NCI-H345 (cell line): ENCODE measurements around the gene ZCCHC24.

Experiments
- DNase-seq: peaks from one replicate; lab custom pipeline; 2025; lab: John Stamatoyannopoulos, UW

Gene ZCCHC24

DNA sequence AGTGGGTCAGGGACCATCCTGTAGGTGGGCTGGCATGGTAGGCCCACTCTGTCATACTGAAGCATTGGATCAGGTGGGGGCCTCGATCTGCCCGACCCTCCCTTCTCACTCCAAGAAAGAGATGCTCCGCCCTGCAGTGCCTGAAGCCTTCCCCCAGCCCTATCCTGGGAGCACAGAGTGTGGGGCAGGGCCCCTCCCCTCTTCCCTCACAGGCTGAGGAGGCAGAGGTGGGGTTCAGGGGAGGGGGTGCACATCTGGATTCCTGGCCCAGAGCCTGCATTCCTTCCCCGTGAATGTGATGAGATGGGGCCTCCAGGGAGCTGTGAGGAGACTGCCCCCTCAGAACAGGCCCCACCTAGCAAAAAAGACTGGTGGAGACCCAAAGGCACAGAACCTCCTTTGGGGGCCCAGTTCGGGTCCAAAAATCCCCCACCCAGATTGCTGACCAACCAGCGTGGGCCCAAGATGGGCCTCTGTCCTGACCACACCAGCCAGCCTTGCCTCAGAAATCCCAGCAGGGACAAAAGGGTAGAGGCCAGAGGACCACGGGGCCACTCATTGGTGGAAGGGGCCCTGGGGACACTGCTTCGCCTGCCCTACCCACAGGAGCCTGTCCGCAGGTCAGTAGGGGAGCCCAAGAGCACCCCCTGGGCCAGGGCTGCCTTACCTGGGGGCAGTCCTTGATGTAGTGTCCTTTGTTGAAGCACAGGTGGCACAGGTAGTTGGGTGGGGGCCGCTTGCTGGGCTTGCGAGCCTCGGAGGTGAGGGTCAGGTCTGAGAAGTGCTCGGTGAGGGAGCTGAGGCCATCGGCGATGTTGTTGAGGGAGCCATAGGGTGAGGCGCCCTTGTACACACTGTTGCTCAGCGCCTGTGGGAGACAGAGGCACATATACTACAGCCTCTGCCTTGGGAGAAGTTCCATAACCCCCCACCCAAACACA, 13.3 kb downstream of the ZCCHC24 start:
- DNase-seq, result no peak

DNA sequence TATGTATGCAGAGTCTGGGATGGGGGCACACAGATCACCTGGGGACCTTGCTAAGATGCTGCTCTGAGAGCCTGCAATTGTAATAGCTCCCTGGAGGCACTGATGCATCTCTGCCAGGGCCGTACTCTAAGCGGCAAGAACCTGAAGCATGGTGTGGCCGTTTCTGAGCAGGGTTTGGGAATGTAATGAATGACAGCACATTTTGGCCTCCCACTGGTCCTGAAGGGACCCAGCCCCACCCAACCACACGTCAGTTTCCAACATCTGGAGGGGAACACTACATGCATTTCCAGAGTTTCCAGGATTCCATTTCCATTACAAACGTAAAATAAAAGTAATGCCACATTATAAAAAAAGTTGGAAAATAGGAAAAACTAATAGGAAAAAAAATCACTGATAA, 14.0 kb downstream of the ZCCHC24 start:
- no peak for DNase-seq

DNA sequence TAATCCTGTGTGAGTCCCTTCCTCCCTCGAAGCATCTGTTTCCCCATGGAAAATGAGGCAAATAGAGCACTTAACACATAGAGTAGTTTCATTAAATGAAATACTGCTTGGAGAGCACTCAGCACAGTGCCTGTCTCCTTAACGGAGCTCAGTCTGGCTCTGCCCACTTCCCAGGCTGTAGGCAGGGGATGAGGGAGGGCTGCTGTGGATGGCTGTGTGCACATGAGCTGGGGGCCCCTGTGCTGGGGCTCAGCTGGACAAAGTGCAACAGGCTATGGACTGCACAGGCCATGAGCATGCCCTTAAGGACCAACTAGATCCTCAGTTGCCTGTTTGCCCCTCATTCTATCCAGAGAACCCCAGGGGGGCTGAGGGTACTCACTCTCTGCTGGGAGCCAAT, 14.5 kb downstream of the ZCCHC24 start:
- no peak for DNase-seq

DNA sequence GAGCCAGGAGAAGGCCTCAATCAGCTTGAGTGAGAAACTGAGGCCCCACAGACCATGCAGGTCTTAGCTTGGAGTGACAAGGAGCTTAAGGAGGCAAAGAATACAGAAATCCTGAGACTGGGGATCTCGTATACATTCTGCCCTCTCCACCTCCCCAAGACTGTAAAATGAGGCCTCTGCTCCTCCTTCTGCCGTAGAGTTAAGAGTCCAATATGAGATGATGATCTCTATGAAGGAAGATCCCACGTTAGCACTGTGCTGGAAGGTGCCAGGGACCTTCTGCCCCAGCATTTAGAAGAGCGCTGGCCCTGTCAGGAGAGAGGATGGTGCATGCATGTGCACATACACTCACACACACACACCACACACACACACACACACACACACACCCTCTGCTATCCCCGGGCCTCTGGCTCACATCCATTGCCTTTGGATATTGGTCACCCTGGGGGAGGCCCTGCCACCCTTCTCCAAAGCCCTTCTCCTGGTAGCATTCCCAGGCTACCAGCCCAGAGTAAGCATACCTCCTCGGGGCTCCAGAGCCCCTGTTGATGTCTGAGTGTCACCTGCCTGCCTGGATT, 15.0 kb downstream of the ZCCHC24 start:
- DNase-seq, result no peak

DNA sequence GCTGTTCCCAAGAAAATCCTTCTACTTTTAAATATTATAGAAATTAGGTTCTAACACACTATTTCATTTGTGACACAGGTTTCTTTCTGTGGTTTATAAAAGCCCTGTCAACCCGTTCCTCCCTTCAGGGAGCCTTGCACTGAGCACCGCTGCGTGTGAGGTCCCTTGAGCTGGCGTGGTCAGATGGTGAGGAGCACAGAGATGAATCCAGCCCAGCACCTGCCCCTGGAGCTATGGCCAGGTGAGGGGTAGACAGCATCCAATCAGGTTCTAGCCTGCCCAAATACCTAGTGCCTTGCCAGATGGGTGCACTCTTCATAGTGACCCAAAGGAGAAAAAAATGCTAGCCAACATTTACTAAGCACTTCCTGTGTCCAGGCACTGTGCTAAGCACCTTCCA, 15.7 kb downstream of the ZCCHC24 start:
- DNase-seq, result no peak

DNA sequence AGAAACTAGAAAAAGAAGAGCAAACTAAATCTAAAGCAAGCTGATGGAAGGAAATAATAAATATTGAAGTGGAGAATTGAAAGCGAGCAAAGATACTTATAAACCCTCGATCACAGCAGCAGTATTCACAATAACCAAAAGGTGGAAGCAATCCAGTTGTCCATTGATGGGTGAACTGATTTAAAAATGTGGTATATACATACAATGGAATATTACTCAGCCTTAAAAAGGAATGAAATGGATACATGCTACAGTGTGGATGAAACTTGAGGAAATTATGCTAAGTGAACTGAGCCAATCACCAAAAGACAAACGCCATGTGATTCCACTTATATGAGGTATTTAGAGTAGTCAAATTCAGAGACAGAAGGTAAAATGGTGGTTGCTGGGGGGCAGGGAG, 17.5 kb downstream of the ZCCHC24 start:
- DNase-seq, result no peak

DNA sequence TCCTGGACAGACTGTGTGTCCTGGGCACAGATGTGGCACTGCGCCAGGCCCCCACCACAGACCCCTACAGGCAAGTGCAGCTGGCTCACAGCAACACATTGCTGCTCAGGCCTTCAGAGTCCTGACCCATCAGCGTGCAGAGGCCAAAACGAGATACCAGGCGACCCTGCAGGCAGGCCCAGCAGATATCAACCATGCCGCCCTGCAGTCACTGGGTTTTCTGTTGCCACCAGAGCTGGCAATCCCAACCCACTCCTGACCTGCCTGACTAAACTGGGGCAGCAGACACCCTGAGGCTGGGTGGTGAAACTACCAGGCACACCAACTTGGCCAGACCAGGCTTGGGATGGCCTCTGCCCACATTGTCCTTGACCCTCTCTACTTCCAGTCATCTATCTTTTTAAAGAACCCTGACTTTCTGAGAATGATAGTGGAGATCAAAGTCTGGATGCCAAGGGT, 20.3 kb downstream of the ZCCHC24 start:
- no peak for DNase-seq

DNA sequence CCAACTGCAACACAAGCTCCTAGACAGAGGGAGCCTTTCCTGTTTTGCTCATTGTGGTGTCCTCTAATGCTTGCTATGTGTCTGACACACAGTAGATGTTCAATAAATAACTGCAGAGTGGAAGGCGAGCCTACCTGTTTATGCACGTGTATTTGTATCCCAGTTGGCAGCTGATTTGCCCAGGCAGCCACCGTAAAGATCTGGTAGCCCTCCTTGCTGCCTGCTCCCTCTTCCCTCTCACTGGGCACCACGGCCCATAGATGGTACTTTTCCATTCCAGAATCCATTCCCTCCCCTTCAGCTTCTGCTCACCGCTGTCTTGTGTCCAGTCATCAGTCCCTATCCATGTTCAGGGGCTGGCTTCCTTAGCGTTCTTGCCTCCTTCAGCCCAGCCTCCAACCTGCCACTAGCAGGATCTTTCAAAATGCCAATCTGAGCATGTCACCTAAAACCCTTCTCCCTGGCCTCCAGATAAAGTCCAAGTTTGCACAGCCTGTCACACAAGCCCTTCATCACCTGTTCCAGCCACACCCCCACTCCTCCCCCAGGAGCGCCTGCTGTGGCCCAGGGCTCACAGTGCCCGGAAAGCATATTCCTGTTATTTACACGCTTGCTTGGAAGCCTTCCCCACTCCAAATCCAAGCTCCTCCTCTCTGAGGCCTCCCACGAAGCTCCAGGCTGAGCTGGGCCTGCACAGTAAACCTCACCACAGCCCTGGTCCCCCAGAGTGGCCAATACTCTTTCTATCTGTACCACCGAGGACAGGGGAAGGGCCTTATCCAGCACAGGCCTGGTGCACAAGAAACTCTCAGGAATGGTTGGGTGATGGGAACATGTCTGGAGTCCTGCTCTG, 21.0 kb downstream of the ZCCHC24 start:
- DNase-seq, result peak; percentile 24

DNA sequence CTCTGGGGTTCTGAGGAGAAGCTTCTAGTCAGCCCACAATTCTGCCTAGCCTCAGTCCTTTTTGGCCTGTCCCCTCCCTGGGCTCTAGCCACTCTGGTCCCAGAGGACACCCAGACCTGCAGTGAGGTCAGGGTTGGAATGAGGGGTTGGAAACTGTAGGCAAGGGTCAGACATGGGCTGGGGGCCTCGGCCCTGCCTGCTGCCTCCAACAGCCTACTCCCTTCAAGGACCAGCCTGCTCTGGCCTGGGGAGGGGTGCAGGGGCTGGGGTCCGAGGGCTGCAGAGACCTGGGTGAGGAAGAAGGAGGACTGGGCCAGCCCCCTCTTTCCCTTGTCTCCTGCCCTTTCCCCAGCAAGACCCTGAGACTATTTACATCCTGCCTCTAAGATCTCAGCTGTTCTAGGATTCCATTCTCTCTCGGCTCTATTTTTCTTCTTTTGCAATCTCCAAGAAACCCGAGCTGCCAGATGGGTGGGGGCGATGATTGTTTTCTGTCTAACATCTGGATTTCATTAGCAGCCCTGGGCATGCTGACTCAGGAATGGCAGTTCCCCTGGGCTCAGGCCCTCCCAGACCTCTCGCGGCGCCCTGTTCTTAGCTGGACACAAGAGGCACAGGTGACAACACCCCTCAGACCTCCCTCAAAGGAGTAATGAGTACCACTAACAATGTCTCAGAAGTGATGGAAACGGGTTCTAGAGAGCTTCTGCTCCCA, 23.1 kb downstream of the ZCCHC24 start:
- DNase-seq, result no peak

DNA sequence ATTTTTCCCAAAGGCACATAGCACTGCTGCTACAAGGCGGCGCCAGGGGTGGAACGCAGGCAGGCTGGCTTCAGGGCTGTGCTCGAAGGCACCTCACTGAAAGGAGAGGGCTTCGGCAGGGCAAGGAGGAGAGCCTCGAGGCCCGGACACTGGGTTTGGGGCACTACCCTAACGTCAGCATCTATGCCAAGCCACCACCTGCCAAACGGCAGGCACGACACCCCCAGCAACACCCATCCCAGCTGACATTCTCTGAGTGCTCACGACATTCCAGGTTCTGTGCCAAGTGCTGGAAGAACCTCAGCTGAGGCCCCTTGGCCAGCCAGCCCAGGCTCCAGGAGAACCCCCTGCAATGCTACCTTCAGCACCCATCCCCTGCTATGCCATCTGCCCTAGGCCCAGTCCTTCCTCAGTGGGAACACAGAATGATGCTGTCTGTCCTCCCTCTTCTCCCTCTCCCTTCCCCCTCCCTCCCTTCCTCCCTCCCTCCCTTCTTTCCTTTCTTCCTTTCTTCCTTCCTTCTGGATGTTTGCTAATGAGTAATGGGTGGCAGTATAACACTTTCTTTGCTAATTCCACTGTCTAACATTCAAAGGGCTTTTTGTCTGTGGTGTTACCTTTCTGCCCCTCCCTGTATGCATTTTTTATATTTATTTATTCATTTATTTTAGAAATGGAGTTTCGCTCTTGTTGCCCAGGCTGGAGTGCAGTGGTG, 24.3 kb downstream of the ZCCHC24 start:
- DNase-seq, result no peak

DNA sequence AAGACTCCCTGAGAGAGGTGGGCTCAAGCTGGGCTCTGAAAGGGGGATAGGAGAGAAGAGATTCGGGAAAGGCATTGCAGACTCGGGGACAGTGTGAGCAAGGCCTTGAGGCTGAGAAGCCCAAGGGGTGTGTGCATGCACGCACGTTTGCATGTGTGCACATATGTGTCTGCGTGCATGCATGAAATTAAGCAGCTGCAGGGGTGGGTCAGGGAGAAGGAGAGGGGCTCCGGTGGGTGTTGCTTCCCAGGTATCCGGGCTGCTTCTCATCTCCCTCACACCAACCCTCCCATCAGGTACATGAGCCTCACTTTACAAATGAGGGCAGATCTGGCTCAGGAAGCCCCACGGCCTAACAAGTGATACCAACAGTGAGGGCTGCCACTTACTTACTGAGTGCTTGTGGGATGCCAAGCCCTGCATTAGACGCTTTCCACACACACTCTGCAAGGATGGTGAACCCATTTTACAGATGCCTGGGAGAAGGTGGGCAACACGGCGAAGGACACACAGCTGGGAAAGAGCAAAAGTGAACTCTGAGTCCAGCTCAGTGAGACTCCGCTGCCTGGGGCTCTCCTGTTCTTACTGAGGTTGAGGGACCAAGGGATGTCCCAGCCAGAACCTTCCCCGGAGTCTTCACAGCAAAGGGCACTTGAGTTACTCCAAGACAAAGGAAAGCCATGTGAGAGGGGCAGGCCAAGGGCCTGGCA, 26.4 kb downstream of the ZCCHC24 start:
- DNase-seq, result no peak

DNA sequence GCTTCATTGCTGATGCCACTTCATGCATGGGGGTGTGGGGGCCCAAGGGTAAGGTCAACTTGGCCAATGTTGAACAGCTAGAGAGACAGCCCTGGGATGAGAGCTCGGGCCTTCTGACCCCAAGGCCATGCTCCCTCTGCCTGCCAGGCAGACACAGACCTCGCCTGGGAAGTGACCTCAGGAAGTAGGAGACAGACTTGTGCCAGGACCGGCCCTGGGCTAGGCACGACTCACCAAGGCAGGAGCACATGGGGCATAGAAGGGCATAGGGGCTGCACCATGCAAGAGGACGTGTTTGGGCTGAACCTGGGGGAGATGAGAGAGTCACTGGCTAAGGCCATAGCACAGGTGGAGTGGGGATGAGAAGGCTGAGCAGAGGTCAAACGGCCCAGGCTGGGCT, 27.1 kb downstream of the ZCCHC24 start:
- no peak for DNase-seq

DNA sequence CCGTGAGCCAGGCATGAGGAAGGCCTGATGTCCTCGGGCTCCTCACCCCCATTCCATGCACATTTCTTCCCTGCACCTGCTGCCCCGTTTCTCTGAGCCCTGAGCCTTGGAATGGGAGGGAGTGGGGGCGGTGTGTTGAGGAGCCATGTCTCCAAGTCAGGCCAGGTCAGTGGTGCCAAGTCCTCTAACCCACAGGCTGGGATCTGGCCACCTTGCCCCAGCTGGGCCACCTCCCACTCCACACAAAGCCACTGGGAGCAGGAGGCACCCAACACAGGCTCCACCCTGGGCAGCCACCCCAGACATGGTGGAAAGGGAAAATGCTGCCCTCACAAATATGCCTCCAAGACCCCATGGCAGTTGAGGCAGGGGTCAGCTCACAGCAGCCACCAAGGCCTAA, 27.7 kb downstream of the ZCCHC24 start:
- DNase-seq, result no peak

DNA sequence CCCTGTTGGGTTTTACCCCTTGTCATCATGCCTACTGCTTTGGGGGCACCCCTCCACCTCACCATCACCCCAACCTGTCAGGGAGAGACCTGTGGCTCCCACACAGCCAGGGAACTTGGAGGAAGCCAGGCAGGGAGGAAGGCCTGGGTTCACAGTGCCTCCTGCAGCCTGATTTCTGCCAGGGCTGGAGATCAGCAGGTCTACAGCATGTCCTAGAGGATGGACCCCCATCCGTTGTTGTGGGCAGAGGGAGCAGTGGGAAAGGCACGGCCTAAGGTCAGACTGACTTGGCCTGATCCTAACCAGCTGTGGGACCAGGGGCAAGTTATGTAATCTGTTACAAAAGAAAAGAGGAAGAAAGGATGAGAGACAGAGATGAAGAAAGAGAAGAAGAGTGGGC, 28.2 kb downstream of the ZCCHC24 start:
- no peak for DNase-seq

DNA sequence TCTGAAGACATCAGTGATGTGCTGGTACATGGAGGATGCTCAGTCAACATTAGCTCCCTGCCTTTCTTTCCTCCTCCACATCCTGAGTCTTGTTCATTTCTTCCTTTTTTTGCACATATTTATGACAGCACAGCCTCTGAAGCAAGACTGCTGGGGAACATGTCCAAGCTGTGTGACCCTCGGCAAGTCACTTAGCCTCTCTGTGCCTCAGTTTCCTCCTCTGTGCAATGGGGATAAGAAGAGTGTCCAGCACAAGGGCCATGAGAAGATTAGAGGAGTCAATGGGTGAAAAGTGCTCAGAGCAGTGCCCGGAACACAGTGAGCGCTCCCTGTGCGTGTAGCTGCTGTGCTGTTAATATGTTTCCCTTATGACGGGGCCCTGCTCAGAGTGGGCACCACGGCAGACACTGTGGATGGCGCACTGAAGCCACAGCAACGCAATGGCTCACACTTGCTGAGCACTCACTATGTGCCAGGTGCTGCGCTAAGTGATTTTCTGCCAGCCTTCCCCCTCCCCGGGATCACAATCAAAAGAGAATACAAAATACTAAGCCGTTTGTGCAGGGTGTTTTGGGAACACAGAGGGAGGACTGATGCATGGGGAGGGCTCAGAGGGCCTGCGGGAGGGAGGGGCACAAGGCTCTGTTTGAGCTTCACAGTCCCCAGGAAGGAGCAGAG, 28.7 kb downstream of the ZCCHC24 start:
- DNase-seq, result no peak

DNA sequence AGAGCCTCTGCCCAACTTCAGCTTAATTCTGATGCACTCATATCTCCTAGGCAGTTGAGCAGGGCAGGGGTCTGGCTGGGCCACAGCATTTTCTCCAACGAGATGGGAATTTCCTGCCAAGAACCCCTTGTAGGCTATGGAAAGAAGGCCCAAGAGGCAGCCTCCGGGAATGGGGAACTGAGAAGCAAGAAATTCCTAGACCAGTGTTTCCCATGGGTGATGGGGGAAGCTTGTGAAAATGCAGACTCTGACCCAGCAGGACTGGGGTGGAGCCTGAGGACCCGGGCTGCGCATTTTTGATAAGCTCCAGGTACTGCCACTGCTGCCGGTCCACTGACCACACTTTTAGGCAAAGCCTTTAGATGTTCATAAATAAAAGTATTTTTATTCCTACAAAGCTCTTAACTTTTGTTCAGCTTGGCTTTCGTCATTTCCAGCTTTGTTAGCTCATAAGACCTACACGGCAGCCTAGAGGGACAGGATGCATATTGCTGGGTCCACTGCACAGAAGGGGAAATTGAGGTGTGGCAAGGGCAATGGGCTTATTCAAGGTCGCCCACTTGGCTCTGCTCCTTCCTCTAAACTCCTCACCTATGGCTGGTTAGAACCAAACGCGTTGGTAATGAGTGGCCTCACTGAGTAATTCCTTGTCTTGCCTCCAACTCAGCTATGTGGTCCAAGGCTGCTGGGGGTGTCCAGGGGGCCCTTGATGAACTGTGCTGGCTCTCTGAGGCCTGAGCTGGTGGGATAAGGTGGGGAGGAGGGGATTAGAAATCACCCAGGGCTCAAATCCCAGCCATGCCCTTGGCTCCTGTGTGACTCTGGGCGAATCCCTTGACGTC, 29.5 kb downstream of the ZCCHC24 start:
- DNase-seq, result no peak

DNA sequence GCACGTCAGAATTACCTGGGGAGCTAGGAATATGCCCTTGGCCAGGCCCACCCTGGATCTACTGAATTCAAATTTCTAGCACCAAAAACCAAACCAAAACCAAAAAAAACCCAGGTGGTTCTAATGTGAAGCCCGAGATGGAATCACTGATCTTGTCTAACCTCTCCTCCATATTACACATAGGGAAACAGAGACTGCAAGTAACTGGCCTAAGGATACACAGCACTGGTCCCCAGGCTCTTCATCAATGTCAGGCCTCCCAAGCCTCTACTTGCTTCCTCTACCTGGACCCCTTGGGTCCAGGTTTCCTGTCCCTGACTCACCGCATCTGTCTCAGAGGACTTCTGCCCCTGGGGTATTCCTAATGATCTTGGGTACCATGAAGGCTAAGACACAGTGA, 30.7 kb downstream of the ZCCHC24 start:
- no peak for DNase-seq

DNA sequence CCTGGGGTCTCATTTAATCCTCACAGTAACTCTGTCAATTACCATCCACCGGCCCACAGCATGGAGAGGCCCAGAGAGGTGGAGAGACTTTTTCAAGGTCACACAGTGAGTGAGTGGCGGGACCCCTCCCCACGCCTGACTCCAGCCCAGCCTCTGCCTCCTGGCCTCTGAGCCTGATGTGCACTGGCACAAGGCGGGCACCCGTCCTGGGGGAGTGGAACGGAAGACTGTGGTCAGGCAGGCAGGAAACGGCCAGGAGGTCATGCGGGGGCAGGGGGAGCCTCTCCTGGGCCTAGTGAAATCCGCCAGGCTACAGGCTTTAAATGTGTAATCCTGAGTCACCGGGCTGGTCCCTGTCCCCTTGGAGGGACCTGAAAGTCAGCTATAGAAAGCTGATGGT, 32.2 kb downstream of the ZCCHC24 start:
- no peak for DNase-seq

DNA sequence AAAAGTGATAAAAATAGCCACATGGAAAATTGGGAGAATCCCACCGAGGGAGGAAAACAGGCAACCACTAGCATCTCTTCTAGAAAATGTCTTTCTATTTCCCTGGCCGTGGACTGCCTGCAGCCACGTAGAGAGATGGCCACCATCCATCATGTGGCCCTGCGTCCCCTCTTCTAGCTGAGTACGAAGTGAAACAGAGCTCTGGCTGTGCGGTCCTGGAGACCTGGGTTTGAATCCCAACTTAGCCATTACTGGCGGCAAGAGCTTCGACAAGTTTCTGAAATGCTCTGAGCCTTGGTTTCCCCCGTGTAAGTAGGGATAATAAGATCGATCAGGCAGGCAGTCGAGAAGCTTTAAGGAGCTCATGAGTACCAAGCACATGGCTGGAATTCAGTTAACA, 32.9 kb downstream of the ZCCHC24 start:
- no peak for DNase-seq
